ENCODE results near the gene COA8.
"Not testable (repeated sequence)": the region's sequence is repeated elsewhere in the genome, so short reads cannot be mapped to it uniquely, and the experiment has no call there.

The COA8 gene, protein sequence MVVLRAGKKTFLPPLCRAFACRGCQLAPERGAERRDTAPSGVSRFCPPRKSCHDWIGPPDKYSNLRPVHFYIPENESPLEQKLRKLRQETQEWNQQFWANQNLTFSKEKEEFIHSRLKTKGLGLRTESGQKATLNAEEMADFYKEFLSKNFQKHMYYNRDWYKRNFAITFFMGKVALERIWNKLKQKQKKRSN

DNA sequence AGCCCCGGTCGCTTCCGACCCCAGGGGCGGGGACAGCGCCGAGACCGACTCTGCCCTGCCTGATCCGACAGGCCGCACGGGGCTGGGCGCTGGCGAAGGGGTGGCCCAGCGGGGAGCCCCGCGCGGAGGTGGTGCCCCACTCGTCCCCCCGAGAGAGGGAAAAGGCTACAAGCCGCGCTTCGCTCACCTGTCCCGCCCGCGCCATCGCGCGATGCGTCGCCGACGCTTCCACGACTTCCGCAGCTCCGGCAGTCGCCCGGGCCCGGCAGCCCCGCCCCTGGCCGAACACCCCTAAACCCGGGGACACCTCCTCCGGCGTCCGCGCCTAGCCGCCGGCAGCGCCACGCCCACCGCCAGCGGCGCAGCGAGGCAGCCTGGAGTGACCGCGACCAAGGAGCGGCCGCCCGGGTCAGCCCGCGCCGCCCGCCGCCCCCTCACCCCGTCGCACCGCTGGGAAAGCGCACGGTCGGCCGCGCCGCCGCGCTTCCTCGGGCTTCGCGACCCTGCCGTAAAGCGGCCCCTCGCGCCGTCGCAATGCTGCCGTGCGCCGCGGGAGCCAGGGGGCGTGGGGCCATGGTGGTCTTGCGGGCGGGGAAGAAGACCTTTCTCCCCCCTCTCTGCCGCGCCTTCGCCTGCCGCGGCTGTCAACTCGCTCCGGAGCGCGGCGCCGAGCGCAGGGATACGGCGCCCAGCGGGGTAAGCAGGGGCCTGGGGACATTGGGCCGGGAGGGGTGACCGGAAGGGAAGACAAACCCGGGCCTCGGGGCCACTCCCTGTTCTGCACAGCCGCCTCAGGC is at the start of gene COA8, which contains the start of gene BAG5:
Gene COA8 (plus strand): TSS at position 532 of the 797 bp plus-strand sequence. CDS start 42 bp downstream, at position 574.
Gene BAG5 (minus strand): TSS at position 229 of the 797 bp plus-strand sequence. CDS start 1,493 bp downstream, outside the sequence.
- no peak for FAIRE-seq

DNA sequence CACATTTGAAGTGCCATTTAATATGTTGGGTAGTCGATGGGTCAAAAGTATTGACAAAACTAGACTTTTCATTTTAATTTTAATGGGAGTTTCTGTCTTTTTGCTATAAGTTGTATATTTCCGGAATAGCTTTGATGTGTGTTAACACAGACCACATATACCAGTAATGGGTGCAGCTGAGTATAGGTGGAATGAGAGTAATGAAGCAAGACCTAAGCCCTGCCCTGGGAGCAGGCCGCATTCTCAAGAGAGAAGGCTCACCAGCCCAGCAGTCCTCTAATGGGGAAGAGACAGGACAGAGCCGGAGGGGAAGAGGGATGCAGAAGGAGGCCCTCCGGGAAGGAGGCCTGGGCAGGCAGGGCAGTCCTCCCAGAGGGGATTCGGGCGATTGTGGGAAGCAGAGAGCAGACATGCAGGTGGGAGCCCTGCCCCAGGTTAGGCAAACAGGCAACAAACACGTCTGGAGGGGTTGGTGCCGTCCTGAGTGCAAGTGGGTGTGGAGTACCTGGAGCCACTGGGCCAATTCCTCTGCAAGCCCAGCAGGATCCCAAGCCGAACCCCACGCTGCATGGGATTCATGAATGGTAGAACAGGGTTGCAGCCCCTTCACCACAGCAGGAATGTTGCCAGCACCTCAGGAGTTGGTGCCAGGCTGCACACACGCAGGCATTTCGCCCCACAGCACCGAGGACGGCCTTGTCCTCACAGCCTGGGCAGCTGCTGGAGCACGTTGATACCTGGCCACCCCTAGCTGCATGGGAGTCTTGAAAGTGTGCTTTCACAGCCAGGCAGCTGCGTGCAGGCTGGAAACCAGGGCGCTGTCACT is 48.0 kb upstream of the COA8 start:
- FAIRE-seq, result no peak

DNA sequence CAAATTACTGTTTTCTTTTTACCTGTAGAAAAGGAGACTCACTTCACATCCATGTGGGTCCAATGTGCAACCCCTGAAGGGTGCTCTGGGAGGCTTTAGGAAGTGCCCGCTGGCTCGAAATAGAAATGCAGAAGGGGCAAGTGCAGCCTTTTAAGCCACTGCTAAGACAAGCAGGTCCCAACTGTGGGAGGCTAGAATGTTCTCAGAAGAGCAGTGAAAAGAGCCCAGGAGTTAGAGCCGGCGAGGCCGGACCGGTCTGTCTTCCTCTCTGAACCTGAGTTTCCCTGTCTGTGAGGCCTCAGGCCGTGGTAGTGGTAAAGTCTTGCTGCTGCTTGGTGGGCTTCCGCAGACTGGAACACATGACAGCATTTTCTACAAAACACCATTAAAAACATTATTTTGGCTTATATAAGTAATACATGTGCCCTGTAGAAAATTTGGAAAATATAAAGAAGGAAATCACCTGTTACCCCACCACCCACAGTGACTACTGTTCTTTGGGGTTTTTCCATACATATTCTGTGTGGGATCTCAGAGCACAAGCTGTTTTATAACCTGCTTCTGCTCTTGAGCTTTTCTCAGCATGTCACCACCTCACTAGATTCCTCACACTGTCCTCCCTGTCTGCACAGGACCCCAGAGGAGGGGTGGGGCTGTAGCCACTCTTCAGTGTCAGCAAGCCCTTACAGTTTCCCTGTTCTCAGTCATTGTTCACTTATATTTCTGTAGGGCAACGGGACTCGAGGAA is 46.2 kb upstream of the COA8 start:
- no peak for FAIRE-seq

DNA sequence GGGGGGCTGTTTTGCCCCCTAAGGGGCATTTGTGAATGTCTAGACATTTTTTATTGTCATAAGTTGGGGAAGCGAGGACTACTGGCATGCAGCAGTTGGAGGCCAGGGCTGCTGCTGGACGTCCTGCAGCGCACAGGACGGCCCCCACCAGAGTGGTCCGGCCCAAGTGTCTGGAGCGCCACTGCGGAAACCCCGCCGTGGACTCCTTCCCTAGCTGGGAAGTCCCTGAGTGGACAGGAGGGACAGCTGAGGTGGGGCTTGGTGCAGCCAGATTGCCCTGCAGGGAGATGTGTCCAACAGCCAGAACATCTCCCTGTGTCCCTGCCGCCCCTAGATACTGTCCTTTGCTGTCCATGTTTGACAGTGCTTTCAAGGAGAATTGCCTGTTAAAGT is 45.6 kb upstream of the COA8 start:
- no peak for FAIRE-seq

DNA sequence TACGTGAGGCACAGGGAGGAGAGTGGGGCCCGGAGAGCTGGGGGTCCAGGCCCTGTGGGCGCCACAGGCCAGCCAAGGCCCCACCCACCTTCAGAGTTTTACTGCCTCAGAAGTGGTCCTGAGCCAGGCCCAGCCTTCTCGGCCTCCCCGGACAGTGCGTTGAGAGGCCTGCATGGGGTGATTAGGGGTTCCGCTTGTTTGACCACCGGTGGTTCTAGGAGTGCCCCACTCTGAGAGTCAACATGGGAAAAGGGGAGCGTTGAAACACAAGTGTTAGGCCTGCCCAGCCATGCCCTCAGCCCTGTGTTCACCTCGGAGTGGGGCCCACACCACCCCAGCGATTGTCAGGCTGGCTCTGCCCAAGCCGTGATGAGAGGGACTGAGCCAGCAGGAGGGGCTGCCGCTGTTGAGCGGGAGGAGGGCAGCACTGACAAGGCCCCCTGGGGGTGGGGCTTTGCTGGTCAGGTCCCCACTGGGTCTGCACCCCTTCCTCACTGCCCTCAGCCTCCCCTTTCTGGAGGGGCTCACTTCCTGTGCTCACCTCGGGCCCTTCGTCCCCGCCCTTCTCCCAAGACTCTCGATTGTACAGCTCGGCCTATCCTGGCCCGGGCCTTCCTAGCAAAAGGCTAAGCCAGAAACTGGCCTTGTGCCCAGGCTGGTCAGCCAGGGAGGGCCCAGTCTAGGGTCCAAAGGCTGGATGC is 44.9 kb upstream of the COA8 start:
- no peak for FAIRE-seq

- no peak for FAIRE-seq
These were observed 44.2 kb upstream of the COA8 start for GRCh38 chr14:103518422-103519042.

GRCh38 chr14:103519043-103519836 is 43.5 kb upstream of the COA8 start:
- FAIRE-seq, result no peak

DNA sequence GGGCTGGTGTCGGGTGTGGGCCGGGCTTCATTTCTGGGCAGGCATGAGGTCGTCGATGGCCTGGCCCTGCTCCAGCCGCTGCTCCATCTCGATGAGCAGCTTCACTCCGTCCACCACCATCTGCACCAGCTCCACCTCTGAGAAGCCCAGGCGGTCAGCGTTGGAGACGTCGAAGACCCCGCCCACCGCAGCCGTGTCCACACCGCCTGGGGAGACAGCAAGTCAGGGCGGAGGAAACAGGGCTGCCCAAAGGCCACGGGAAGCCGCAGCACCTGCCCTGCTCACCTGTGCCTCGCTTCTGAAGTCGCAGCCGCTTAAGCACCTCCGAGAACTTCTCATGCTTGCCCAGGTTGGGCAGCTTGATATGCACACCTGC is 42.9 kb upstream of the COA8 start:
- no peak for FAIRE-seq

DNA sequence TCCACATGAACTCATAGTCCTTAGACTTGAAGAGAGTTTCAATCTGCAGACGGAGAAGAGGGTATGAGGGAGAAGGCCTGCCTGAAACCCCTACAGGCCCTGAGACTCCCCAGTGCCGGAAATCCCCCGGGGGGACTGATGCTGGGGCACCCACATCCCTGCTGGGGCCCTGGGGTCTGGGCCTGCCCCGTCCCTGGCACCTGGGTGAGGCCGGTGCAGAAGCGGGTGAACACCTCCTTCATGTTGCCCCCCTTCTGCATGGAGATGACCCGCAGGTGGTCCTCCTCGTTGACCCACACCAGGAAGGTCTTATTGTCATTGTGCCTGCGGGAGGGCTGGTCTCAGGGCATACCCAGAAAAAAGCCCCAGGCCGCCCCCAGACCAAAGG is 42.5 kb upstream of the COA8 start:
- no peak for FAIRE-seq

DNA sequence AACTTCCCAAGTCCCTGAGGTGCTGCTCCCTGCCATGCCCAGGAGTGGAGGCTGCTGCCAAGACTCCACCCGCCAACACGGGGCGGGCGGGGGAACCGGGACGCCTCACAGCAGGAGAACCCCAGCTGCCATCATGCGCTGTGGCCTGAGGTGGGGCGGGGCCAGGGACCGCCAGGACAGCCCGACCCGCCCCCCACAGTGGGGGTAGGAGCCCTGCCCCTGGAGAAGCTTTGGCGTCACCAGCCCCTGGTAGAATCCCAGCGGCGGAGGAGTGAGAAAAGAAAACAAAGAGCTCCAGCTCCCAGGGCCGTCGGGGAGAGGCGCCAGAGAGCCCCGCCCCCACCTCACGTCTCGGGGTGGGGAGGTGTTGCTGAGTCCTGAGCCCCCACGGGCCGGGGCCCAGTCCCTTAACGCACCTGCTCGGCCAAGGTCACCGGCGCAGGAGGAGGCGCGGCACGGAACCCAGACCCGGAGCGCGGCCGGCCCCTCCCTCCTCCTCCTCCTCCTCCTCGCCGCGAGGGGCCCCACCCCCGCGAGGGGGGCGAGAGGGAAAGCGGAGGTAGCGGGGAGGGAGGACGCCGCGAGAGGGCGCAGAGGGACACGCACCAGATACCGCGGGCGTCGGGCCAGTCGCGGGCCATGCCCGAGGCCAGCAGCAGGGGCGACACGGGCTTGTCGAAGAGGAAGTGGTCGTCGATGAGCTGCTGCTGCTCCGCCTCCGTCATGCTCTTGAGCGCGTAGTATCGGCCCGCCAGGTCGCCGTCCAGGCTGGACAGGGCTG is 41.9 kb upstream of the COA8 start:
- FAIRE-seq, result no peak

DNA sequence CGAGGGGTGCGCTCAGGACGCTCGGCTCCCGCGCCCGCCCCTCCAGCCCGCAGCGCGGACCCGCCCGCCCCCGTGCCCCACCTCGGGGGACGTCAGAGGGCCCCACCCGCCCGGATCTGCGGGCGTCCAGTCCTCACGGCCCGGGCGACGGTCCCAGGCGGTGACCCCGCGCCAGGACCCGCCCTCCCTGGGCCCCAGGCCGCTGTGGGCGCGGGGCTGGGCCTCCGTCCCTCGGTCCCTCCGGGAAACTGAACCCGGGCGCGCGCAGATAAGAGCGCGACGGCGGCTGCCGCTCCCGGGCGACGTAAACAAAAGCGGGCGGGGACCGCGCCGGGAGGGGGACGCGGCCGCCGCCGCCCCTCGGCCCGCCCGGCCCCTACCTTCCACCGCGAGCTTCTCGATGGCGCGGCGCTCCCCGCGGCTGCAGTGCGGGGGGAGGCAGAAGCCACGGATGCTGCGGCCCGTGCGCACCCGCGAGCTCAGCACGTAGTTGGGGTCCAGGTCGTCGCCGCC is 41.3 kb upstream of the COA8 start:
- no peak for FAIRE-seq

GRCh38 chr14:103521951-103522563 is 40.7 kb upstream of the COA8 start:
- no peak for FAIRE-seq

DNA sequence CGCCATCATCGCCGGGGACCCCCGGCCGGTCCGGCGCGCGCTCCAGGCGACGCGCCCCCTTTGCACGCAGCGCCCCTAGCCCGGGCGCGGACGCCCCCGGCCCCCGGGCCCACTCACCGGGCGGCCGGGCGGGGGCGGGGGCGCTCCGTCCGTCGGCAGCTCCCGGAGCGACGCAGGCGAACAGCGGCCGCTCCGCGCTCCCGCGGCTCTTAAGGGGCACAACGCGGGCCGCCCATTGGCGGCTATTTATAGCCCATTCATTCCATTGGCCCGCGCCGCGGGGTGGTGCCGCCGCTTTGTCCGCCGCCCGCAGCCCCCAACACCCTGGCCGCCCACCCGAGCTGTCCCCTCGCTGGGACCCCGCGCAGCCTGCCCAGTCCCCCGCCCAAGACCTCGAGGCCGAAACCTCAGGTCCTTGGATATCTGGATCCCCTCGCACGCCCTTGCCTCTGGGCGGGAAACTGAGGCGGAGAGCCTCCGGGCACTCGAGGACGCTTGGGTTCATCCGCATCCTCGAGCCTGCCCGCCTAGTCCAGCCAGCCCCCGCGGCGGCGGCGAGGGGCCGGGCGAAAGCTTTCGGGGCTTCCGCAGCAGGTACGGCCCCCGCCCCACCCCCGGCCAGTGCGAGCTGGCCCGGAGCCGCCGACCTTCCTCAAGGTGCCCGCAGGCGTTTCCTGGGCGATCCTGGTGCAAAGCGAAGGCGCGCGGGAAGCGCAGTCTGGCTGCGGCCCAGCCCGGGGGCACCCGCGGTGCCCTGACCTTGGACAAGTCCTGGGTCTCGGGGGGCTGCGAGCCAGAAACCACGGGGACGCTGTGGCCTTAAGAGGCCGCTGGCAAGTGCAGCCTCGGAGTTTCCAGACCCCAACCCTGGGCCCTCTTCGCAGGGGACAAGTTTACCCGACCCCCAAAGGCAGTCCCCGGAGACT is 39.8 kb upstream of the COA8 start, which contains the start of gene CKB:
Gene CKB (minus strand): TSS at position 182 of the 926 bp plus-strand sequence. CDS start 337 bp downstream, outside the sequence.
- FAIRE-seq, result no peak

GRCh38 chr14:103523575-103523954 is 39.2 kb upstream of the COA8 start:
- FAIRE-seq, result no peak

DNA sequence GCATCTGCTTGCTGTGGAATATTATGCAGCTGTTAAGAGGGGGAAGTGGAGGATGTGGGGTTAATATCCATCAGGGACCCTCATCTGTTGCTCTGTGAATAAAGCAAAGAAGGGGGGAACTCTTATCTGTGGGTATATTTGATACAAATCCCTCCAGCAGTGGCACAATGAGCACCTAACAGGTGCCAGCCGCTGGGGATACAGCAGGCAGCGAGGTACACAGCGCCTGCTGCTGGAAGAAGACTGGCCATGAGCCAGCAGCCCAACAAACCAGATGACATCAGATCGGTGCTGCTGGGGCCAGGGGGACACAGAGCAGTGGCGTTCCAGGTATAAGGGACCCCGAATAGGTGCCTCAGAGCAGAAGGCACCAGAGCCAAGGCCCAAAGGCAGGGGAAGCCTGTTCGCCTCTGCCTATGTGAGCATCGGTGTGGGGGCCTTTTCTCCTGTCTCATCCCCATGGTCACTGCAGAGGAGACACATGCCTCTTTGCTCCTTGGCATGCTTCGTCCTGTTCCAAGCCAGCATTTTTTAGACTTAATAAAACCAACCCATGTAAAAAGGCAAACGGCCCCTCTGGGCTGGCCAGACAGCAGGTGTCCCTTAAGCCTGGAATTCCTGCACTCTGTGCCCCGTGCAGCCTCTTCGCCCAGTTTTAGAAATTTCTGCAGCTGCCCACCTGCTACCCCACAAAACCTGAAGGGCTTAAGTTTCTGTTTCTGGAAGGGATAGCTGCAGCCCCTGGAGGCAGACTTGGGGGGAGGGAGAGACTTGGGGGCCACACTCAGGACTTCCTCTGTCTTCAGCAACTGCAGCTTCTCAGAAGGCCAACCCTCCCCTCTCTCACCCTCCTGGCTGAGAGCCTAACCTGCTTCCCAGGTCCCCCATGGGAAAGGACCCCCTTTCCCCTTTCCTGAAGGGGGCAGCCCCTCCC is 38.5 kb upstream of the COA8 start:
- no peak for FAIRE-seq

GRCh38 chr14:103525430-103526246 is 37.1 kb upstream of the COA8 start:
- not testable (repeated sequence) for FAIRE-seq
